GM06990 (cell line): ENCODE measurements around the gene ONECUT3.

ENCODE experiments used
- DNase-seq: peaks from one replicate; pipeline ENCODE4 v3.0.0-alpha.2; 2011; ENCODE audit not compliant: insufficient read length; ENCODE audit errors: extremely low read depth
- H3K27me3 ChIP-seq: replicated peaks from 2 replicates; pipeline ENCODE4 v1.6.0; 2011; ENCODE audit warnings: low read length; ENCODE audit not compliant: control insufficient read depth, insufficient read depth
- H3K36me3 ChIP-seq: 2 replicates; pipeline ENCODE4 v1.5.1; 2011; ENCODE audit warnings: low read length; ENCODE audit not compliant: control insufficient read depth, insufficient read depth
- H3K4me3 ChIP-seq: replicated peaks from 2 replicates; pipeline ENCODE4 v1.5.1; 2011; ENCODE audit warnings: low read depth, mild to moderate bottlenecking, control low read depth, low read length
- CTCF ChIP-seq: IDR thresholded peaks from 2 replicates; pipeline ENCODE4 v1.5.1; 2011; ENCODE audit warnings: low read length, control low read depth, mild to moderate bottlenecking, inconsistent platforms; ENCODE audit not compliant: insufficient read depth, poor library complexity, severe bottlenecking

The ONECUT3 gene

GRCh38 chr19:1819341-1820255, 66.3 kb downstream of the ONECUT3 start:
- no peaks in the 10 kb centered on the region for H3K27me3 ChIP-seq
- peaks cover 43% of the 10 kb centered on the region for H3K36me3 ChIP-seq
- peak; percentile 11 for DNase-seq
- H3K4me3 ChIP-seq = no peak overlapping the region
- no peak for TF ChIP-seq CTCF

GRCh38 chr19:1822210-1822609, 68.9 kb downstream of the ONECUT3 start:
- DNase-seq = no peak
- Histone ChIP-seq H3K4me3 (no peak overlapping the region), H3K27me3 (no peaks in the 10 kb centered on the region), H3K36me3 (peaks cover 38% of the 10 kb centered on the region)
- TF ChIP-seq CTCF = no peak

GRCh38 chr19:1823020-1823419, 69.7 kb downstream of the ONECUT3 start:
- no peak for TF ChIP-seq CTCF
- H3K27me3 ChIP-seq = no peaks in the 10 kb centered on the region
- no peak for DNase-seq
- H3K4me3 ChIP-seq = no peak overlapping the region
- H3K36me3 ChIP-seq = peaks cover 33% of the 10 kb centered on the region

- H3K36me3 ChIP-seq = peaks cover 29% of the 10 kb centered on the region
- no peak overlapping the region for H3K4me3 ChIP-seq
- TF ChIP-seq CTCF = no peak
- H3K27me3 ChIP-seq = no peaks in the 10 kb centered on the region
- DNase-seq = no peak
Measured at GRCh38 chr19:1823539-1824251, 70.4 kb downstream of the ONECUT3 start.

- Histone ChIP-seq H3K4me3 (no peak overlapping the region), H3K27me3 (no peaks in the 10 kb centered on the region), H3K36me3 (peaks cover 30% of the 10 kb centered on the region)
- no peak for DNase-seq
- TF ChIP-seq CTCF = no peak
Measured at GRCh38 chr19:1824252-1824622, 70.9 kb downstream of the ONECUT3 start.
